ENCODE results near the gene EME2. TPM values are rescaled to one million over a fixed set of nuclear protein-coding genes. Genes with fewer than 3 reads are reported as not detected.

The EME2 gene
- total RNA-seq, 1 experiment from 2014 or later: 36.3 TPM

DNA sequence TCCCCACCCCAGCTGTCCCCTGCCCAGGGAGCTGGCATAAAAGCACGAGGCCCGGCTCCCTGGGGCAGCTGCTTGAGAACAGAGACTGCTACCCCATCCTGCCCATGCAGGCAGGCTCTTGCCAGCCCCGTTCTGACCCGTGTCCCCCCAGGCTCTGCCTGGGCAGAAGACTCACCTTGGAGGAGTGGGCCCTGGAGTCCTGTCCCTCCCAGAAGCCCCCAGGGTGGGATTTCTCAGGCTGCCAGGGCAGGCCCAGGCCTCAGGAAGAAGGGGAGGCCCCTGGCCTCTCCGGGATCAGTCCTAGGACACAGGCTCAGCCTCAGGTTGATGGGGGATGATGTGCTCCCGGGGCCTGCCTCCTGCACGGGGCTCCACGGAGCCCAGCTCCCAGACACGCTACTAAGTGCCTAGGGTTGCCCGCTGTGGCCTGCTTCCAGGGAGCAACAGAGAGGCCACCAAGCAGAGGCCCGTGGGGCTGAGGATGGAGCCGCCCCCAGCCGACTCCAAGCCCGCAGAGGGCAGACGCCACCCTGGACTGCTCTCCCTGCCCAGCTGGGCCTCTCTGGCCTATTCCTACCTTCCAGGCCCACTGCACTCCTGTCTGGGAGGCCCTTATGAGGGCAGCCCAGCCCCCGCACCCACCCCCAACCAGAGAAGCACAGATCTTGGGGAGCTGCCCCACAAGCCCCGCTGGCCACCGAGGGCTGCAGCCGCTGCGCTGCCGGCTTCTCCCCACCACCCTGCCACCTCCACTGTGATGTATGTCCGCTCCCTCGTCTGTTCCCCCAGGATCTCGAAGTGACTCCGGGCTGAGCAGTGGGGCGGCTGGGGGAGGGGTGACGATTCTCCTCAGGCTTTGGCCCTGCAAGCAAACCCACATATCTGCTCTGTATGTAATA, 3.0 kb upstream of the EME2 start:
- Histone ChIP-seq H3K4me3 (replicated peaks in 1 of 2; ENCODE audit: low read depth in 1 of 2, low read length in 2 of 2) (peak overlapping the region; percentile 88 to 97), H3K9ac (ENCODE audit: low read length) (peak overlapping the region; percentile 93)
- CTCF ChIA-PET: interaction anchor here (1.1 to 1.4 kb wide), 2 partner anchors 64 kb away, joined by 3 to 4 read pairs; partner anchors contain the start of gene MAPK8IP3

DNA sequence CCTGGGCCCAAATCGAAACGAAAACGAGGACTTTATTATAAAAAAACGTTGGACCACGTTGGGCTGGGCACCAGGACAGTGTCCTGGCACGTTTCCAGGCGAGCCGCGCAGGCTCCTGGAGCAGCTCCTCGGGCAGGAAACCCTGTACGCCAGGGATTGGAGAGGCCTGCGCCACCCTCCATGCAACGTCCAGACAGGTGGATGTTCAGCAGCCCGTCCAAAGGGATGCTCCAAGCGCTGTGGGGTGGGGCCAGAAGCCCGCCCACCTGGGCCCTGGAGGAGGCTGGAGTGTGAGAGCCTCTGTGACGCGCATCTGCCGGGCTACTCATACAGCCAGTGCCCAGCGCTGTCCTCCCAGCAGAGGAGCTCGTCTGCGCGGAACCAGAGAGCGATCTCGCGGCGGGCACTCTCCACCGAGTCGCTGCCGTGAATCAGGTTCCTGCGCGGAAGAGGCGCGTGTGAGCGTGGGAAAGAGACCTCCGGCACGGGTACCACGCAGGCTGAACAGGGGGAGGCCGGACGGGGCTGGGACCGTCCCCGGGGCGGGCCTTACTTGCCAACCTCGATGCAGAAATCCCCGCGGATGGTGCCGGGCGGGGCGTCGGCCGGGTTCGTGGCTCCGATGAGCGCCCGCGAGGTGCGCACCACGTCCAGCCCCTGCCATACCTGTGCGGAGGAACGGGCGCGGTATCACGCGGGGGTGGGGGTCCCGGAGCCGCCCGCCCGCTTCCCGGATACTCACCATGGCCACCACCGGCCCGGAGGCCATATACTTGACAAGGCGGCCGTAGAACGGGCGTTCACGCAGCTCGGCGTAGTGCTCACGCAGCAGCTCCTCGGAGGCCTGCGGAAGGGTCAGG, 2.1 kb upstream of the EME2 start:
- ATAC-seq (peak; percentile 52), DNase-seq (ENCODE audit: low read depth, low spot score) (peak; percentile 62)
- BruUV-seq (replicated peaks): TSS peak; percentile 38
- POLR2A ChIA-PET: interaction anchor here (0.6 to 3.5 kb wide), 4 partner anchors 12 to 350 kb away, joined by 3 to 23 read pairs (median 3); partner anchors contain the start of genes JPT2, NUBP2, SPSB3 and UQCC4
- intact Hi-C loops (cut with micrococcal nuclease): no loop called here
- H3K36me3 ChIP-seq (ENCODE audit: control insufficient read depth in 1 of 2, insufficient read depth in 2 of 2, low read length in 2 of 2): peaks cover 0 to 8% of the 10 kb centered on the region in 2 experiments; a peak in 2 of 4 replicates
- no peaks in the 10 kb centered on the region for H3K9me2 ChIP-seq (ENCODE audit: insufficient read depth)
- H3K4me3 ChIP-seq (replicated peaks in 1 of 2; ENCODE audit: low read depth in 1 of 2, low read length in 2 of 2): peak overlapping the region; percentile 88 to 97
- H4K20me1 ChIP-seq (ENCODE audit: insufficient read depth): peaks cover 5% of the 10 kb centered on the region; the same call in 1 of the 2 replicates
- H3K79me2 ChIP-seq (ENCODE audit: insufficient read depth, low read length): peaks cover 51% of the 10 kb centered on the region
- CTCF ChIA-PET: interaction anchor here (1.4 kb wide), 1 partner anchor 65 kb away, joined by 4 read pairs; the partner anchor contains the start of gene MAPK8IP3
- H2AFZ ChIP-seq (ENCODE audit: low read depth, low read length, poor library complexity, severe bottlenecking): no peak overlapping the region
- H3K27me3 ChIP-seq (ENCODE audit: insufficient read depth, low read length): no peaks in the 10 kb centered on the region
- RAD21 ChIA-PET (ENCODE audit: low non-redundant PET in 1 of 2, low total read pairs in 2 of 2, uncharacterized antibody in 2 of 2, unreplicated experiment in 2 of 2): no interaction called here
- peaks cover 14 to 29% of the 10 kb centered on the region in 2 experiments for H3K4me1 ChIP-seq (ENCODE audit: control insufficient read depth in 1 of 2, insufficient read depth in 2 of 2, low read length in 2 of 2)
- H3K9ac ChIP-seq (ENCODE audit: low read length): peak overlapping the region; percentile 93
- peak overlapping the region; percentile 100 for H3K4me2 ChIP-seq (ENCODE audit: low read length)
- H3K27ac ChIP-seq (ENCODE audit: low read depth, low read length): peak overlapping the region; percentile 95
- H3K9me3 ChIP-seq (ENCODE audit: control insufficient read depth in 1 of 2, insufficient read depth in 1 of 2, low read depth in 1 of 2, low read length in 2 of 2): no peaks in the 10 kb centered on the region
- TF ChIP-seq TCF7L2 (IDR thresholded peaks at IDR 0.05; ENCODE audit: borderline replicate concordance, extremely low read depth, insufficient read depth, insufficient read length) (no peak), FOSL1 (IDR thresholded peaks at IDR 0.05; ENCODE audit: low read depth) (no peak), CBX3 (IDR thresholded peaks at IDR 0.05; ENCODE audit: low read depth) (no peak), YY1 (IDR thresholded peaks at IDR 0.05; ENCODE audit: extremely low read depth, insufficient replicate concordance, low read depth, low read length) (peak; percentile 21), SRF (IDR thresholded peaks at IDR 0.05; ENCODE audit: low read depth) (no peak), RAD21 (IDR thresholded peaks at IDR 0.05; ENCODE audit: low read depth) (no peak), POLR2AphosphoS5 (IDR thresholded peaks at IDR 0.05; ENCODE audit: low read depth, low read length) (peak; percentile 65), SP1 (IDR thresholded peaks at IDR 0.05; ENCODE audit: low read depth) (no peak), SIN3A (IDR thresholded peaks at IDR 0.05; ENCODE audit: low read depth) (no peak), ELF1 (IDR thresholded peaks at IDR 0.05; ENCODE audit: borderline replicate concordance, low read depth) (no peak)
- TF ChIP-seq, protein P1, sequence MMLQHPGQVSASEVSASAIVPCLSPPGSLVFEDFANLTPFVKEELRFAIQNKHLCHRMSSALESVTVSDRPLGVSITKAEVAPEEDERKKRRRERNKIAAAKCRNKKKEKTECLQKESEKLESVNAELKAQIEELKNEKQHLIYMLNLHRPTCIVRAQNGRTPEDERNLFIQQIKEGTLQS (IDR thresholded peaks at IDR 0.05): no peak
- TF ChIP-seq, protein P2, sequence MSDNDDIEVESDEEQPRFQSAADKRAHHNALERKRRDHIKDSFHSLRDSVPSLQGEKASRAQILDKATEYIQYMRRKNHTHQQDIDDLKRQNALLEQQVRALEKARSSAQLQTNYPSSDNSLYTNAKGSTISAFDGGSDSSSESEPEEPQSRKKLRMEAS (IDR thresholded peaks at IDR 0.05): no peak
- TF ChIP-seq, protein P3, sequence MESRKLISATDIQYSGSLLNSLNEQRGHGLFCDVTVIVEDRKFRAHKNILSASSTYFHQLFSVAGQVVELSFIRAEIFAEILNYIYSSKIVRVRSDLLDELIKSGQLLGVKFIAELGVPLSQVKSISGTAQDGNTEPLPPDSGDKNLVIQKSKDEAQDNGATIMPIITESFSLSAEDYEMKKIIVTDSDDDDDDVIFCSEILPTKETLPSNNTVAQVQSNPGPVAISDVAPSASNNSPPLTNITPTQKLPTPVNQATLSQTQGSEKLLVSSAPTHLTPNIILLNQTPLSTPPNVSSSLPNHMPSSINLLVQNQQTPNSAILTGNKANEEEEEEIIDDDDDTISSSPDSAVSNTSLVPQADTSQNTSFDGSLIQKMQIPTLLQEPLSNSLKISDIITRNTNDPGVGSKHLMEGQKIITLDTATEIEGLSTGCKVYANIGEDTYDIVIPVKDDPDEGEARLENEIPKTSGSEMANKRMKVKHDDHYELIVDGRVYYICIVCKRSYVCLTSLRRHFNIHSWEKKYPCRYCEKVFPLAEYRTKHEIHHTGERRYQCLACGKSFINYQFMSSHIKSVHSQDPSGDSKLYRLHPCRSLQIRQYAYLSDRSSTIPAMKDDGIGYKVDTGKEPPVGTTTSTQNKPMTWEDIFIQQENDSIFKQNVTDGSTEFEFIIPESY (IDR thresholded peaks at IDR 0.05; ENCODE audit: extremely low read depth, insufficient replicate concordance, low read length): peak; percentile 8

More for the DNA sequence above, 3.0 kb upstream of the EME2 start:
- Histone ChIP-seq H3K27ac (ENCODE audit: low read depth, low read length) (peak overlapping the region; percentile 95), H3K9me3 (ENCODE audit: control insufficient read depth in 1 of 2, insufficient read depth in 1 of 2, low read depth in 1 of 2, low read length in 2 of 2) (no peaks in the 10 kb centered on the region), H3K4me2 (ENCODE audit: low read length) (peak overlapping the region; percentile 100), H3K36me3 (ENCODE audit: control insufficient read depth in 1 of 2, insufficient read depth in 2 of 2, low read length in 2 of 2) (peaks cover 5 to 15% of the 10 kb centered on the region in 2 experiments; a peak in 3 of 4 replicates), H3K79me2 (ENCODE audit: insufficient read depth, low read length) (peaks cover 42% of the 10 kb centered on the region), H3K9me2 (ENCODE audit: insufficient read depth) (no peaks in the 10 kb centered on the region), H3K27me3 (ENCODE audit: insufficient read depth, low read length) (no peaks in the 10 kb centered on the region), H4K20me1 (ENCODE audit: insufficient read depth) (peaks cover 5% of the 10 kb centered on the region; the same call in 1 of the 2 replicates), H3K4me1 (ENCODE audit: control insufficient read depth in 1 of 2, insufficient read depth in 2 of 2, low read length in 2 of 2) (peaks cover 14 to 27% of the 10 kb centered on the region in 2 experiments), H2AFZ (ENCODE audit: low read depth, low read length, poor library complexity, severe bottlenecking) (no peak overlapping the region)
- no peak for ATAC-seq
- no TSS peak for BruUV-seq (replicated peaks)
- TF ChIP-seq FOSL1 (IDR thresholded peaks at IDR 0.05; ENCODE audit: low read depth): no peak
- TF ChIP-seq POLR2AphosphoS5 (IDR thresholded peaks at IDR 0.05; ENCODE audit: low read depth, low read length): peak; percentile 46
- TF ChIP-seq EZH2phosphoT487 (IDR thresholded peaks at IDR 0.05; ENCODE audit: borderline replicate concordance): no peak
- DNase-seq (ENCODE audit: low read depth, low spot score): no peak
- ChIA-PET POLR2A (interaction anchor here (0.6 to 3.5 kb wide), 4 partner anchors 13 to 349 kb away, joined by 3 to 23 read pairs (median 3); partner anchors contain the start of genes JPT2, NUBP2, SPSB3 and UQCC4), RAD21 (ENCODE audit: low non-redundant PET in 1 of 2, low total read pairs in 2 of 2, uncharacterized antibody in 2 of 2, unreplicated experiment in 2 of 2) (no interaction called here)
- intact Hi-C loops (cut with micrococcal nuclease): no loop called here
